Amniotic epithelial cell (primary cell): ENCODE results near the gene KIF22.

ENCODE experiments used
- DNase-seq: peaks from one replicate; pipeline ENCODE4 v3.0.0-alpha.2; 2010; ENCODE audit warnings: low read depth

KIF22 gene

GRCh38 chr16:29804020-29804419 is 13.5 kb downstream of the KIF22 start:
- no peak for DNase-seq

GRCh38 chr16:29804455-29805231 is 14.1 kb downstream of the KIF22 start:
- DNase-seq, result no peak

DNA sequence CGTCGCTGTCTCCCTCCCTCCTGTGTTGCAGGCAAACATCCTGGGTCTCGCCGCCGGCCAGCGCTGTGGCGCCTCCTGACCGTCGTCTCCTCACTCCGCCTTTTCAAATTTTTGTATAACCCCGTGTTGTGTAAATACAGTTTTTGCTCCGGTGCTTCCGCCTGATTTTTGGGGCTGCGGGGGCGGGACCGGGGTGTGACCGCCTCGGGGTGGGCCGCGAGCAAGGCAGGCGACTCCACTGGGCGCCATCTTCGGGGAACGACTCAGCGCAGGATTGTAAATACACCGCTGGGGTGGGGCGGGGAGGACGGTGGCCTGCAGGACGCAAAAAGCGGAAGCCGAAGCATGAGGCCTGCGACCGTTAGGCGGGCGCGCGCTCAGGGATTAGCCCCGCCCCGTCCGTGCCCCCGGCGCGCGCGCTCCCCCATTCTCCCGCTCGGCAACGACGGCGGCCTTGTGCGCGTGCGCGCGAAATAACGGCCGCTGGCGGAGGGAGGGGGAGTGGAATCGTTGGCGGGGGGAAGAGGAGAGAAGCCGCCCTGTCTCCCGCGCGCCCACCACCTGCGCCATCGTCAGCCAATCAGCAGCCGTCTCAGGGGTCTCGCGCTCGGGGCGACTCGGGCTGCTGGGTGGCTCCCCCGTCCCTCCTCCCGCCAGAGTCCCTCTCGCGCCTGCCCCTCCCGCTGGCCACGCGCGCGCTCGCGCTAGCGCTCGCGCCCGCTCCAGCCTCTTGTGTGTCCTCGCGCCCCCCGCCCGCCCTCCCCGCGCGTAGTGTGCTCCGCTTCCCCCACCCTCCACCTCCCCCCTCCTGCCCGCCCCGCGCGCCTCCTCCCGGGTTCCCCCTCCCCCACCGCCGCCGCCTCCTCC is 14.9 kb downstream of the KIF22 start:
- DNase-seq, result peak; percentile 94

- DNase-seq, result peak; percentile 91
Observed at GRCh38 chr16:29806099-29806579, 15.6 kb downstream of the KIF22 start, which contains the start of gene MAZ. Gene MAZ, plus strand, starts transcription at chr16:29806529. Its CDS starts 173 bp downstream, at chr16:29806702.

- DNase-seq, result peak; percentile 27
Observed at GRCh38 chr16:29806641-29807425, 16.3 kb downstream of the KIF22 start.

DNA sequence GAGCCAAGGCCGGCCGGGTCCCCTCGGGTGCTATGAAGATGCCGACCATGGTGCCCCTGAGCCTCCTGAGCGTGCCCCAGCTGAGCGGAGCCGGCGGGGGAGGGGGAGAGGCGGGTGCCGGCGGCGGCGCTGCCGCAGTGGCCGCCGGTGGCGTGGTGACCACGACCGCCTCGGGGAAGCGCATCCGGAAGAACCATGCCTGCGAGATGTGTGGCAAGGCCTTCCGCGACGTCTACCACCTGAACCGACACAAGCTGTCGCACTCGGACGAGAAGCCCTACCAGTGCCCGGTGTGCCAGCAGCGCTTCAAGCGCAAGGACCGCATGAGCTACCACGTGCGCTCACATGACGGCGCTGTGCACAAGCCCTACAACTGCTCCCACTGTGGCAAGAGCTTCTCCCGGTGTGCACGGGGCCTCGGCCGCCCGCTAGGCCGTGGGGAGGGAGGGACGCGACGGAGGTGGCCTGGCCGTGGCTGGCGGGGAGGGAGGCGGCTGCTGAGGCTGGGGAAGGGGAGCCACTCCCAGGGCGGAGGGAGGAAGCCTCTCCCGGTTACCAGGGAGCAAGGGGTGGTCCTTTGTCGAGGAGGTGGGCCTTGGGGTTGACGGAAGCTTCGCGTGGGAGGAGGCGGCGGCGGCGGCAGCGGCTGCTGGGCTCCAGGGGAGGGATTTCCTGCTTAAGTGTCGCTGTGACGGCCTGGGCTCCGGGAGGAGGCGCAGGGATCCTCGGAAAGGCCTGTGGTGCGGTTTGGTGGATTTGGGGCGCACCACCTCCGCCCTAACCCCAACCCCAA is 17.1 kb downstream of the KIF22 start:
- DNase-seq, result peak; percentile 92

DNA sequence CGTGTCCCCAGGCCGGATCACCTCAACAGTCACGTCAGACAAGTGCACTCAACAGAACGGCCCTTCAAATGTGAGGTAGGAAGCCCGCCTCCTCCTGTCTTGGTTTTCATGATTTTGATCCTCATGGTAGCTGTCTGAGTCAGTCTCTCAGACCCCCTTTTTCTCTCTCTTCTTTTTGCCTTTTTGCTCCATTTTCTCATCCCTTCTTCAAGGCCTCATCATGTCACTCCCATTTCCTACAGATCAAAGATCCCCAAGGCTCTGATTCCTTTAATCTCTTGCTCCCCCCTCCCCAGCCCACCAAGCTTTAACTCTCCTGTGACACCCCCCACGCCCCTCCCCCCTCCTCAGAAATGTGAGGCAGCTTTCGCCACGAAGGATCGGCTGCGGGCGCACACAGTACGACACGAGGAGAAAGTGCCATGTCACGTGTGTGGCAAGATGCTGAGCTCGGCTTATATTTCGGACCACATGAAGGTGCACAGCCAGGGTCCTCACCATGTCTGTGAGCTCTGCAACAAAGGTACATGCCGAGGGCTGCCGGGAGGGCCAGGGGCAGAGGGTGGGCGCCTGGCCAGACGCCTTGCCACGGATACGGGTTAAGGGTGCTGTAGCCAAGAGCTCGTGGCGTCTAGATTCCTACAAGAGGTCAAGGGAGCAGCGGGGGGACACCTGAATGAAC is 17.8 kb downstream of the KIF22 start:
- DNase-seq, result no peak

DNA sequence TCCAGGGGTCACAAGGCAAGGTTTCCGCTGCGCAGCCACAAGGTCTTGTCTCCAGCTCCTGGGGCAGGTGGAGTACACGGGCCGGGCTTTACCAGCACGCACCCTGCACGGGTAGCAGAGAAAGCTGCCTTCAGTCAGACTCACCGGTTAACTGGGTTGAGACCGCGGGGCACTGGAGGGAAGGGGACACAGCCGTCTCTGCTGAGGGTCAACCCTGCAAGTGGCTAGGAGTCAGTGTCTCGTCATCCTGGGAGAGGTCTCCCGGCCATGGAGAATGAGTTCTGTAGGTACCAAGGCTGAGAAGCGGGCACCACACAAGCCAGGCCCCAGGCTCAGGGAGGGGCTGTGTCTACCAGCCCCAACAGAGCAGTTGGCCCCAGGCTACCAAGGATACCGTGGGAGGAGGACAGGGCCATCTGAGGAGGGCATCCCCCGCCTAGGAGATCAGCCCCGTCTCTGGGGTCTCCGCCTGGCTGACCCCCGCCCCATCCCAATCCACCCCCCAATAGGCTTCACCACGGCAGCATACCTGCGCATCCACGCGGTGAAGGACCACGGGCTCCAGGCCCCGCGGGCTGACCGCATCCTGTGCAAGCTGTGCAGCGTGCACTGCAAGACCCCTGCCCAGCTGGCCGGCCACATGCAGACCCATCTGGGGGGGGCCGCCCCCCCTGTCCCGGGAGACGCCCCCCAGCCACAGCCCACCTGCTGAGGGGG is 18.6 kb downstream of the KIF22 start:
- no peak for DNase-seq

- DNase-seq, result peak; percentile 44
Observed at GRCh38 chr16:29809850-29810698, 19.5 kb downstream of the KIF22 start.

DNA sequence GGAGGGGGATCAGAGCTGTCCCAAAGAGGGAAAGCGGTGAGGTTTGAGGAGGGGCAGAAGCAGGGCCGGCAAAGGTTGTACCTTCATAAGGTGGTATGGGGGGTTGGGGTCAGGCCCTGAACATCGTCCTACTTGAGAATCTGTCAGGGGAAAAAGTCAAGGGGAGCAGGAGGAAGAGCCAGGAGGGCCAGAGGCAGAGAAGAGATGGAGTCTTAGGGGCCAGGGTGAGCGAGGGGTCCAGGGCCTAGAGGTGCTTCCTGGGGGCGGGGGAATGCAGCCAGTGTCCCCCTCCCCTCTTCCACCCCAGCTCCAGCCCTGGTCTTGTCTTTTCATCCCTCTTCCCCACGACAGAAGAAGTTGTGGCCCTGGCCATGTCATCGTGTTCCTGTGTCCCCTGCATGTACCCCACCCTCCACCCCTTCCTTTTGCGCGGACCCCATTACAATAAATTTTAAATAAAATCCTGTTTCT is 20.2 kb downstream of the KIF22 start:
- no peak for DNase-seq

GRCh38 chr16:29811170-29811895 is 20.8 kb downstream of the KIF22 start:
- peak; percentile 97 for DNase-seq

DNA sequence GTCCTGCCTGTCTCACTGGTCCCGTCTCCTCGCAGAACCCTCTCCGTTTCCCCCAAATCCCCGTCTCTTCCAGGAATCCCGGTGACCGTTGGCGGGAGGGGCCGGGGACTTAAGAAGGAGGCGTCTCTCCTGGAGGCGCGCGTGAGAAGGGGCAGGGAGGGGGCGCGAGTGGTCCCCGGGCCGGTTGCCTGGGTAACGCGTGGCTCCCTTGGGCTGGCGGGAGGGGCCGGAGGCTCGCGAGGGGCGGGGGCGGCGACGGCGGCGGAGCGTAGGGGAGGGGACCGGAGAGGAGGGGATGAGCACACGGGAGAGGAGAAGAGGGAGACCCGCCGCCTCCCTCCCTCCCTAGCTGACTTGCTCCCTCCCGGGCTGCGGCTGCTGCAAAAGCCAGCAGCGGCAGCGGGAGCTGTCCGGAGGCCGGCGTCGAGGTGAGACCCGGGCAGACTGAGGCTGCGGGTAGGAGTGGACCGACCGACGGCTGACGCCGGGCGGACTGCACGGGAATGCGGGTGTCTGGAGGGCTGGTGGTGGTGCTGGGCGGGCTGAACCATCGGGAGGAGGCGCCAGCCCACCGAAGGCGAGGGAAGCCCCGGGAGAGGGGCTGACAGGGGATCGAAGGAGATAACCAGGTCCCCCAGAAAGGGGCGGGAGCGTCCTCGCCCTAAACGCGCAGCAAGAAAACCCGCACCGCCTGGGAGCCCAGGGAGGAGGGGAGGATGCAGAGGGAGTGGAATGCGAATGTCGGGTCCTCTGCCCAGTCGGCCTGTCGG is 21.5 kb downstream of the KIF22 start, which contains the start of gene PRRT2:
TSS of gene PRRT2 (plus strand) at position 298 of the 770 bp plus-strand sequence. CDS start 862 bp downstream, outside the sequence.
- DNase-seq, result peak; percentile 37

- DNase-seq, result no peak
Observed at GRCh38 chr16:29812754-29813643, 22.4 kb downstream of the KIF22 start.

GRCh38 chr16:29813644-29814562 is 23.4 kb downstream of the KIF22 start:
- DNase-seq, result no peak

DNA sequence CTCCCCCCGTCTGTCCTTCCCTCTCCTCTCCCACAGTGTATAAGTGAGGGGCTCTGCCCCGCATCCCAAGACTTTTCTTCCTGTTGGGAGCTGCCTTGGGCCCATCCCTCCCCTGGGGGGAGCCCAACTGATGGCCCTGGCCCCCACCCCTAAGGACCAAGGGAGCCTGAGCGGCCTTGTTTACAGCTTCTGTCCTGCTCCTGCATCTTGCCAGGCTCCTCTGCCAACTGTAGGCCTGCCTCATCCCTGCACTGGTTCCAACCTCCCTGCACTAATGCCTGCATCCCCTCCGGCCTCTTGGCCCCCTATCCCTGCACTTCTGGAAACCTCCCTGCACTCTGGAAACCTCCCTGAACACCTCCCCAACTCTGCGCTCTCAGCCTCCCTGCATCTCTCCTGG is 24.0 kb downstream of the KIF22 start:
- DNase-seq, result no peak
